HUDEP-2 (cell line): ENCODE measurements around the gene WWC2.

Experiments
- DNase-seq, 76 experiments: peaks; one replicate each; lab custom pipeline; 2025; ENCODE audit not compliant: unreplicated experiment in 76 of 76; lab: John Stamatoyannopoulos, UW

The WWC2 gene

DNA sequence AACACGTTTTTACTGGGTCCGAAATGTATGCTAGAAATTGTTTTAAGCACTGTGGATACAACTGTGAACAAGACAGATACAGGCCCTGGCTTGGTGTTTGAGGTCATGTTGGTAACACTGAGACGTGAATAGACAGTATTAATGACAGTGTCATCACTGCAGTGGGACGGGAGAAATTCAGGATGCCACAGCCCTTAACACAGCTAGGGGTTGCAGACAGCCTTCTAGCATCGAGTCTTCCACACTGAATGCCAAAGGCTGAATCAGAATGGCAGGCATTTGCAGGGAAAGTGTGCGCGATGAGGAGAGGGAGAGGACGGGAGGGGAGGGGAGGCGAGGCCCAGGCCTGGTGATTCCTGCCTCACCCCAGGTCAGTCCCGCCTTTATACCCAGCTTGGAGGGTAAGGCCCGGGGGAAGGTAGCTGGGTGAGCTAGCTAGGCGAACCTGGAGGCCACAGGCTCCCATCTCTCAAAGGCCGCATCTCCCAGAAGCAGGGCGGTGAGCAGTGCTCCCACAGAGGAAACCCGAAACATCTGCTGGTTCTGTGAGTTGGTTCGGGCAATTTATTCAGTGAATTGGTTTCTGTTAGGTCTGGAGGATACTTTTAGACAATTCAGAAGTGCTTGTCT lies 267.3 kb downstream of the WWC2 start:
- no peak for DNase-seq

- DNase-seq = no peak
Measured at GRCh38 chr4:183369073-183369472, 270.0 kb downstream of the WWC2 start.
